K562 (cell line): ENCODE results near the gene ITPR3. TPM values are rescaled to one million over a fixed set of nuclear protein-coding genes. Genes with fewer than 3 reads are reported as not detected.

ENCODE experiments used
- ATAC-seq: fragments of 200-7000 bp; cut with Tn5 transposase; 3 replicates; pipeline ENCODE4 v1.9.1; 2020; ENCODE audit warnings: moderate library complexity
- BruUV-seq: library from RNA; stranded (reverse); fragments of 400-500 nt; replicated peaks from 2 replicates; lab custom pipeline; 2021; lab: Mats Ljungman, UMichigan
- CTCF ChIA-PET: fragments of 300-600 bp; formaldehyde crosslinking; extraction: SDS; loops from one replicate; lab custom pipeline; 2021; ENCODE audit warnings: low intra/inter-chr PET ratio; lab: Yijun Ruan, JAX
- POLR2A ChIA-PET: fragments of 300-600, 350-650 bp; sonication (Branson Sonifier 250); formaldehyde crosslinking; extraction: SDS; loops from one replicate; lab custom pipeline; 2021; ENCODE audit warnings: antibody characterized with exemption, inconsistent platforms; lab: Yijun Ruan, JAX
- DNase-seq, 4 experiments: peaks; one replicate each; pipeline versions ENCODE4 v3.0.0 to v3.0.0-alpha.2; 2011 to 2018; ENCODE audit warnings: low spot score in 3 of 4, mixed read lengths in 3 of 4; ENCODE audit errors: extremely low read depth in 1 of 4
- FAIRE-seq: peaks from 2 replicates; lab custom pipeline; 2011; peaks lifted over from hg19 to GRCh38; lab: Jason Lieb, UNC
- H2AFZ ChIP-seq: 2 replicates; pipeline ENCODE4 v1.6.0; 2011; ENCODE audit warnings: low read depth, low read length, control low read depth, inconsistent platforms
- H3K27ac ChIP-seq: fragments of 200-600 bp; 3 replicates; pipeline ENCODE4 v1.8.0; 2011; ENCODE audit warnings: low read depth, mild to moderate bottlenecking, control low read depth, inconsistent platforms, low read length, moderate library complexity, mixed read lengths; ENCODE audit errors: extremely low read depth
- H3K27me3 ChIP-seq, 2 experiments: fragments of 300-600 bp in 1 of 2; 2 replicates in 1 of 2; 3 replicates in 1 of 2; pipeline versions ENCODE4 v1.6.0 to v1.8.0; 2011; ENCODE audit warnings: inconsistent platforms in 2 of 2, low read length in 2 of 2, mild to moderate bottlenecking in 1 of 2, mixed read lengths in 1 of 2, moderate library complexity in 1 of 2; ENCODE audit not compliant: control insufficient read depth in 2 of 2, insufficient read depth in 2 of 2
- H3K36me3 ChIP-seq: fragments of 300-600 bp; 3 replicates; pipeline ENCODE4 v1.8.0; 2011; ENCODE audit warnings: mild to moderate bottlenecking, low read length, inconsistent platforms; ENCODE audit not compliant: control insufficient read depth, insufficient read depth
- H3K4me1 ChIP-seq, 2 experiments: fragments of 200-600 bp in 1 of 2; replicated peaks in 1 of 2; 2 replicates in 1 of 2; 3 replicates in 1 of 2; pipeline versions ENCODE4 v1.5.1 to v1.8.0; 2011; ENCODE audit warnings: inconsistent platforms in 2 of 2, low read length in 2 of 2, mild to moderate bottlenecking in 1 of 2, mixed read lengths in 1 of 2, moderate library complexity in 1 of 2; ENCODE audit not compliant: control insufficient read depth in 2 of 2, insufficient read depth in 2 of 2
- H3K4me2 ChIP-seq: 2 replicates; pipeline ENCODE4 v1.6.1; 2011; ENCODE audit warnings: low read length, control low read depth, inconsistent platforms, mixed read lengths; ENCODE audit not compliant: insufficient read depth
- H3K4me3 ChIP-seq: fragments of 200-600 bp; sonication (generic), shearing (Covaris generic); 2 replicates; pipeline ENCODE4 v1.5.1; 2016; ENCODE audit warnings: control low read depth, inconsistent platforms
- H3K79me2 ChIP-seq: fragments of 200-600 bp; 3 replicates; pipeline ENCODE4 v1.8.0; 2011; ENCODE audit warnings: low read length, inconsistent platforms; ENCODE audit not compliant: control insufficient read depth, insufficient read depth
- H3K9ac ChIP-seq, 2 experiments: 2 replicates each; pipeline versions ENCODE4 v1.6.0 to v1.6.1; 2011; ENCODE audit warnings: low read depth in 2 of 2, low read length in 2 of 2, control low read depth in 1 of 2, inconsistent platforms in 1 of 2, mild to moderate bottlenecking in 1 of 2, mixed read lengths in 1 of 2; ENCODE audit not compliant: insufficient read depth in 1 of 2
- H3K9me1 ChIP-seq: one replicate; pipeline ENCODE4 v1.6.0; 2011; ENCODE audit warnings: inconsistent platforms, mild to moderate bottlenecking, low read length, moderate library complexity; ENCODE audit not compliant: control insufficient read depth, insufficient read depth
- H3K9me3 ChIP-seq: replicated peaks from 2 replicates; pipeline ENCODE4 v1.5.1; 2011; ENCODE audit warnings: low read depth, low read length, inconsistent platforms; ENCODE audit not compliant: control insufficient read depth, insufficient read depth
- H4K20me1 ChIP-seq: replicated peaks from 2 replicates; pipeline ENCODE4 v1.6.1; 2011; ENCODE audit warnings: low read length, inconsistent platforms, mixed read lengths; ENCODE audit not compliant: control insufficient read depth, insufficient read depth
- HDAC1 ChIP-seq, 2 experiments: fragments of 450-650 bp; IDR thresholded peaks; 2 replicates each; pipeline ENCODE4 v1.6.1; 2016 to 2017; ENCODE audit warnings: inconsistent platforms in 1 of 2, mild to moderate bottlenecking in 1 of 2, moderate library complexity in 1 of 2
- MAX ChIP-seq: sonication (generic); formaldehyde crosslinking; IDR thresholded peaks from 2 replicates; pipeline ENCODE4 v1.9.0; 2022; ENCODE audit warnings: mild to moderate bottlenecking, missing genetic modification reagents
- RBM25 ChIP-seq: fragments of 200-400 bp; formaldehyde crosslinking; IDR thresholded peaks from 2 replicates; pipeline ENCODE4 v1.6.1; 2018; ENCODE audit warnings: low read length, low read depth, moderate library complexity; ENCODE audit not compliant: severe bottlenecking
- ZNF124 ChIP-seq: sonication (generic); formaldehyde crosslinking; IDR thresholded peaks from 2 replicates; pipeline ENCODE4 v1.8.1; 2022; ENCODE audit warnings: missing genetic modification reagents
- ZNF324 ChIP-seq: fragments of 250-450 bp; sonication (Bioruptor Pico); IDR thresholded peaks from 2 replicates; pipeline ENCODE4 v1.4.0; 2020; ENCODE audit warnings: mild to moderate bottlenecking
- WGBS: fragments of 100-300 bp; shearing (Covaris generic); methylation state at CpG from one replicate; pipeline ENCODE4 v1.1.6; 2016; ENCODE audit warnings: low coverage, mixed read lengths; ENCODE audit not compliant: insufficient coverage; ENCODE audit errors: missing lambda C conversion rate; 5-methylcytosine and 5-hydroxymethylcytosine counted together
- in situ Hi-C: fragments of 300-500 bp; cut with MboI; formaldehyde crosslinking; loops from 4 replicates; pipeline ENCODE4 v1.15.0; 2018; ENCODE audit warnings: inconsistent platforms, mixed read lengths
- intact Hi-C: fragments of 100-400 bp; cut with micrococcal nuclease; formaldehyde crosslinking; loops from 2 replicates; pipeline ENCODE4 v1.14.2; 2022
- polyA plus RNA-seq, 8 experiments: library from polyadenylated mRNA; depleted of rRNA in 4 of 8; stranded (reverse) in 5 of 8; unstranded in 3 of 8; fragments of >200 nt; fragmentation: Nextera tagmentation in 2 of 8; fragmentation: Illumina TruSeq in 1 of 8; extraction: Ambion mirVana in 2 of 8; extraction: Trizol in 1 of 8; gene quantifications; 2 replicates each; pipeline versions ENCODE4 v1.2.1 to v1.2.3, GENCODE V29; 2011 to 2014; ENCODE audit warnings: inconsistent platforms in 1 of 8, missing spikeins in 1 of 8
- total RNA-seq, 7 experiments: library from RNA; depleted of rRNA in 6 of 7; stranded (reverse); fragments of >200 nt in 6 of 7; fragmentation: Illumina TruSeq in 2 of 7; extraction: Trizol in 2 of 7; gene quantifications; 2 replicates each; pipeline versions ENCODE4 v1.2.1 to v1.2.3, GENCODE V29; 2011 to 2021; ENCODE audit warnings: low replicate concordance in 1 of 7

The ITPR3 gene
- total and polyA plus RNA-seq, 9 of the 15 experiments (the other 6 are each of a cell fraction or from before 2014, with no cell fraction given) = 0.39 to 35.7 (median 13.2) TPM

- CTCF ChIA-PET = no interaction called here
- in situ Hi-C loops (no loop called here), intact Hi-C loops (no loop called here)
- no peak overlapping the region for H3K9ac ChIP-seq
- WGBS = 60% methylated on average over 2 of the region's 2 CpGs
- no peak overlapping the region for H3K27ac ChIP-seq
- no peak overlapping the region for H3K4me2 ChIP-seq
- ATAC-seq (no peak), FAIRE-seq (no peak), DNase-seq (no peak)
- no peaks in the 10 kb centered on the region for H4K20me1 ChIP-seq
- H2AFZ ChIP-seq = no peak overlapping the region
- H3K36me3 ChIP-seq = no peaks in the 10 kb centered on the region
- peaks cover 8 to 11% of the 10 kb centered on the region in 2 experiments; a peak in 4 of 5 replicates for H3K27me3 ChIP-seq
- TF ChIP-seq ZNF124 (CRISPR knock-in tag) = no peak
- TF ChIP-seq RBM25 = peak; percentile 7
- TF ChIP-seq HDAC1 (IDR thresholded peaks at IDR 0.05) = no peak
- TF ChIP-seq MAX (CRISPR knock-in tag) = no peak
- TF ChIP-seq ZNF324 (CRISPR knock-in tag) = no peak
- no peaks in the 10 kb centered on the region for H3K9me3 ChIP-seq
- peaks cover 13 to 20% of the 10 kb centered on the region in 2 experiments; a peak in 4 of 5 replicates for H3K4me1 ChIP-seq
- no peaks in the 10 kb centered on the region for H3K79me2 ChIP-seq
- no TSS peak for BruUV-seq
- POLR2A ChIA-PET = interaction anchor here (0.9 to 1.6 kb wide), 3 partner anchors 10 to 105 kb away, joined by 3 to 4 read pairs (median 4); partner anchors contain the start of gene UQCC2
- H3K4me3 ChIP-seq = no peak overlapping the region
- no peaks in the 10 kb centered on the region for H3K9me1 ChIP-seq
Measured at GRCh38 chr6:33606642-33607041, 14.5 kb upstream of the ITPR3 start.
